Middle frontal gyrus (tissue), 1 donor: ENCODE results near the gene DGKI.

Experiments used
- DNase-seq: peaks from one replicate; pipeline ENCODE4 v3.0.0-alpha.2; 2015; ENCODE audit warnings: low spot score; ENCODE audit errors: extremely low spot score

DGKI gene

GRCh38 chr7:137790828-137791227 lies 55.9 kb downstream of the DGKI start:
- no peak for DNase-seq

- no peak for DNase-seq
Measured at GRCh38 chr7:137789215-137789882, 57.4 kb downstream of the DGKI start.

GRCh38 chr7:137787301-137787976 lies 59.3 kb downstream of the DGKI start:
- no peak for DNase-seq

GRCh38 chr7:137778511-137778910 lies 68.3 kb downstream of the DGKI start:
- no peak for DNase-seq

- no peak for DNase-seq
Measured at GRCh38 chr7:137774793-137775201, 72.0 kb downstream of the DGKI start.

- DNase-seq, result no peak
Measured at GRCh38 chr7:137772748-137773147, 74.0 kb downstream of the DGKI start.

GRCh38 chr7:137772316-137772715 lies 74.5 kb downstream of the DGKI start:
- DNase-seq, result no peak

GRCh38 chr7:137771679-137772078 lies 75.1 kb downstream of the DGKI start:
- DNase-seq, result no peak

- DNase-seq, result no peak
Measured at GRCh38 chr7:137771273-137771672, 75.5 kb downstream of the DGKI start.

GRCh38 chr7:137768366-137768765 lies 78.4 kb downstream of the DGKI start:
- no peak for DNase-seq

- no peak for DNase-seq
Measured at GRCh38 chr7:137762334-137762733, 84.4 kb downstream of the DGKI start.

- peak; percentile 46 for DNase-seq
Measured at GRCh38 chr7:137760111-137760510, 86.7 kb downstream of the DGKI start.

GRCh38 chr7:137757146-137757925 lies 89.4 kb downstream of the DGKI start:
- DNase-seq, result no peak

- no peak for DNase-seq
Measured at GRCh38 chr7:137755846-137756651, 90.7 kb downstream of the DGKI start.

GRCh38 chr7:137755427-137755826 lies 91.3 kb downstream of the DGKI start:
- no peak for DNase-seq

GRCh38 chr7:137753948-137754851 lies 92.6 kb downstream of the DGKI start:
- no peak for DNase-seq

GRCh38 chr7:137753575-137753947 lies 93.2 kb downstream of the DGKI start:
- DNase-seq, result no peak

GRCh38 chr7:137753067-137753466 lies 93.7 kb downstream of the DGKI start:
- DNase-seq, result no peak

GRCh38 chr7:137751361-137752009 lies 95.3 kb downstream of the DGKI start:
- no peak for DNase-seq
